GM20000 (cell line): Measurements from ENCODE around the gene RBL2.

Experiments
- DNase-seq: peaks from one replicate; pipeline ENCODE4 v3.0.0; 2012; ENCODE audit warnings: low spot score
- CTCF ChIP-seq: IDR thresholded peaks from 2 replicates; pipeline ENCODE4 v1.5.1; 2012; ENCODE audit warnings: mild to moderate bottlenecking, control low read depth; ENCODE audit errors: extremely low read depth, missing control alignments

RBL2 gene

GRCh38 chr16:53495325-53495724 is 61.1 kb downstream of the RBL2 start:
- DNase-seq = no peak
- no peak for TF ChIP-seq CTCF

- no peak for DNase-seq
- TF ChIP-seq CTCF = no peak
Observed at GRCh38 chr16:53498984-53499383, 64.7 kb downstream of the RBL2 start.

GRCh38 chr16:53501216-53501859 is 67.1 kb downstream of the RBL2 start:
- no peak for TF ChIP-seq CTCF
- no peak for DNase-seq

GRCh38 chr16:53502331-53503269 is 68.3 kb downstream of the RBL2 start, which contains the start of gene AKTIP:
AKTIP (minus strand) TSS chr16:53503209; CDS start chr16:53500259, 2,950 bp downstream.
- no peak for TF ChIP-seq CTCF
- DNase-seq = peak; percentile 74

GRCh38 chr16:53503270-53503923 is 69.1 kb downstream of the RBL2 start:
- TF ChIP-seq CTCF = no peak
- peak; percentile 98 for DNase-seq

GRCh38 chr16:53503991-53504663 is 69.9 kb downstream of the RBL2 start:
- DNase-seq = no peak

More at GRCh38 chr16:53503991-53504663, 69.9 kb downstream of the RBL2 start:
- TF ChIP-seq CTCF = no peak
